Testis (tissue), 3 donors: ENCODE measurements around the gene ACACA. TPM values are rescaled to one million over a fixed set of nuclear protein-coding genes. Genes with fewer than 3 reads are reported as not detected.
A peak's percentile ranks its signal among the peaks of the same experiment; 100 is the strongest.

Experiments used
- DNase-seq: peaks from one replicate; pipeline ENCODE4 v3.0.0-alpha.2; 2019
- H3K27ac ChIP-seq, 2 donors: fragments of 200-600 bp; sonication (generic); one replicate each; pipeline ENCODE4 v1.5.1; 2019
- H3K27me3 ChIP-seq: fragments of 200-600 bp; sonication (generic); one replicate; pipeline ENCODE4 v1.5.1; 2019
- H3K36me3 ChIP-seq: fragments of 200-600 bp; sonication (generic); one replicate; pipeline ENCODE4 v1.5.1; 2017; ENCODE audit warnings: low read depth; ENCODE audit errors: missing control alignments
- H3K4me1 ChIP-seq: fragments of 200-600 bp; sonication (generic); one replicate; pipeline ENCODE4 v1.5.1; 2019
- H3K4me3 ChIP-seq, 2 donors: fragments of 200-600 bp; sonication (generic); one replicate each; pipeline ENCODE4 v1.5.1; 2017 to 2019
- H3K9me3 ChIP-seq: fragments of 200-600 bp; sonication (generic); one replicate; pipeline ENCODE4 v1.5.1; 2017
- POLR2A ChIP-seq: fragments of 450-650 bp; IDR thresholded peaks from one replicate; pipeline ENCODE4 v1.6.1; 2017; ENCODE audit warnings: antibody characterized with exemption, mild to moderate bottlenecking, moderate library complexity
- WGBS, 2 donors: methylation state at CpG; one replicate each; pipeline ENCODE4 v1.1.5; 2018; 5-methylcytosine and 5-hydroxymethylcytosine counted together
- intact Hi-C: fragments of 100-400 bp; cut with DNase I; formaldehyde crosslinking; loops from one replicate; pipeline ENCODE4 v1.15.1; 2023; ENCODE audit warnings: low total_unique reads
- polyA plus RNA-seq: library from polyadenylated mRNA; stranded (reverse); fragments of 350-450 nt; fragmentation: Illumina TruSeq; extraction: RNeasy Lipid Tissue Mini Kit (QIAGEN cat#74804); gene quantifications from one replicate; pipeline ENCODE4 v1.2.3, GENCODE V29; 2014; ENCODE audit warnings: low read depth, low replicate concordance; ENCODE audit not compliant: insufficient read depth
- total RNA-seq, 2 donors: library from RNA; depleted of rRNA; stranded (reverse); fragments of >200 nt; gene quantifications; one replicate each; pipeline ENCODE4 v1.2.3, GENCODE V29; 2016
- TF ChIP-seq, protein P1 (sequence below), 3 experiments: fragments of 450-650 bp in 2 of 3; fragments of 200-600 bp in 1 of 3; sonication (generic) in 1 of 3; IDR thresholded peaks; one replicate each; pipeline ENCODE4 v1.5.1; 2016 to 2019; ENCODE audit warnings: antibody characterized with exemption in 3 of 3, mild to moderate bottlenecking in 2 of 3, moderate library complexity in 1 of 3

The ACACA gene
- total and polyA plus RNA-seq, 3 donors from 2014 or later: 43.4 to 65.0 (median 56.0) TPM

DNA sequence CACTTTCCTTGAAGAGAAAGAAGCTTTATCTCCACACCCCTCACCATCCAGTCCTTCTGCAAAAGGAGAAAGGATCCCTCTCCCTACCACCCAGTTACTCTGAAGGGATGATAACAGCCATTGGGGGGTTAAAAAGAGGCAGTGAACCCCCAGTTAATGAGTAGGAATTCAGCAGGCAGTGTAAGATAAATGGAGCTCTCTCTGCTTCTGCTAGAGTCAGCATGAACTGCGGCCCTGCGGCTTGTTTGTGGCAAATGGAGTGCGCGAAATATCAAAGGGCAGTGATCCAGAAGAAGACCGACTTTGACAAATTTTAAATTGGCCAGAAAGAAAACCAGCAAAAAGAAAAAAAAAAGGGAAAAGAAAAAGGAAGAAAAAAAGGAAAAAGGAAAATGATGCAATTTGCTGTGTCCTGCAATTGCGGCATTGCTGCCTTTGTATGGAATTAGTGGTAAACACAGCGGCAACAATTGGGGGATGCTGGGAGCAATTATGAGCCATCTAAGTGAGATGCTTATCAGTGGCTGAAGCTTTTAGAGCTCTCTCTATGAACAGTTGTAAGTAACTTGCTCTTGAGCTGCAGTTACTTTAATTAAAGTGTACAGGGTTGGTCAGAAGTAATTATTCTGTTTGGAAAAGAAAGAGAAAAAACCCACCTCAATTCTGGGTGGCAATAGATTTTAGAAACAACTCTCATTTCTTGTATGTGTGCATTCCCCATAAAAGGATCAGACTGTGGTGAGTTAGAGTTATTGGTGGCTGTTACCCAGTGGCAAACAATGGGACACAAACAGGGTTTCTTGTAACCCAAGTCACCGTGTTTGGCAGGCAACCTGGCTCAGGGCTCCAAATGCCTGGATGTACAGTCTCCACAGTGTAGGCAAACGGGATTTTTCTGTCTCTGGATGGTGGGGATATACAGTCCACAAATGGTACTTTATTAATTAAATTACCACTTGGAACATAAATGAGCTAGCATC is 296.6 kb downstream of the ACACA start:
- WGBS, 2 donors: 86 to 88% methylated on average over 9 of the region's 9 CpGs
- H3K27me3 ChIP-seq: no peaks in the 10 kb centered on the region
- peaks cover 8% of the 10 kb centered on the region for H3K4me1 ChIP-seq
- TF ChIP-seq, protein P1, sequence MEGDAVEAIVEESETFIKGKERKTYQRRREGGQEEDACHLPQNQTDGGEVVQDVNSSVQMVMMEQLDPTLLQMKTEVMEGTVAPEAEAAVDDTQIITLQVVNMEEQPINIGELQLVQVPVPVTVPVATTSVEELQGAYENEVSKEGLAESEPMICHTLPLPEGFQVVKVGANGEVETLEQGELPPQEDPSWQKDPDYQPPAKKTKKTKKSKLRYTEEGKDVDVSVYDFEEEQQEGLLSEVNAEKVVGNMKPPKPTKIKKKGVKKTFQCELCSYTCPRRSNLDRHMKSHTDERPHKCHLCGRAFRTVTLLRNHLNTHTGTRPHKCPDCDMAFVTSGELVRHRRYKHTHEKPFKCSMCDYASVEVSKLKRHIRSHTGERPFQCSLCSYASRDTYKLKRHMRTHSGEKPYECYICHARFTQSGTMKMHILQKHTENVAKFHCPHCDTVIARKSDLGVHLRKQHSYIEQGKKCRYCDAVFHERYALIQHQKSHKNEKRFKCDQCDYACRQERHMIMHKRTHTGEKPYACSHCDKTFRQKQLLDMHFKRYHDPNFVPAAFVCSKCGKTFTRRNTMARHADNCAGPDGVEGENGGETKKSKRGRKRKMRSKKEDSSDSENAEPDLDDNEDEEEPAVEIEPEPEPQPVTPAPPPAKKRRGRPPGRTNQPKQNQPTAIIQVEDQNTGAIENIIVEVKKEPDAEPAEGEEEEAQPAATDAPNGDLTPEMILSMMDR (IDR thresholded peaks at IDR 0.05): no peak
- no peak for TF ChIP-seq POLR2A
- intact Hi-C loops: no loop called here
- H3K4me3 ChIP-seq: no peak overlapping the region
- no peak for DNase-seq
- no peaks in the 10 kb centered on the region for H3K9me3 ChIP-seq
- H3K27ac ChIP-seq: no peak overlapping the region
- no peaks in the 10 kb centered on the region for H3K36me3 ChIP-seq

DNA sequence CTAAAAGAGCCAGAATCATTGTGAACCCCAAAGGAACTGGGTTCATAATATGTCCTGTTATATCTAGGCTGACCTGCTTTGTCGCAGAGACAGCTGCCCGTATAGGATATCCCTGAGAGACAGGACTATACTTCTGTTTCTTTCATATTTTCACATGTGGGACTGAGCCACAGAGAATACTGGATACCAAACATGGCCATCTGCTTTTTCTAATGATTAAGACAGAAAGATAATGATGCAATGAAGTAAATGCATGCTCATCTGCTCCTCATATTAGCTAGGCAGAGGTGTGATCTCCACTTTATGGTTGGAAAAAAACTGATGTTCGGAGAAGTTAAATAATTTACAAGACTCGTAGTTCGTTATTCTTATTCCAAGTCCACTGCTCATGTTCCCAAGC is 297.5 kb downstream of the ACACA start:
- Histone ChIP-seq H3K27ac (no peak overlapping the region), H3K36me3 (no peaks in the 10 kb centered on the region), H3K4me3 (no peak overlapping the region), H3K9me3 (no peaks in the 10 kb centered on the region), H3K4me1 (peaks cover 8% of the 10 kb centered on the region), H3K27me3 (no peaks in the 10 kb centered on the region)
- no peak for DNase-seq
- intact Hi-C loops: no loop called here
- TF ChIP-seq, protein P1 (IDR thresholded peaks at IDR 0.05): no peak
- no peak for TF ChIP-seq POLR2A
- 96% methylated on average over 5 of the region's 5 CpGs for WGBS, 2 donors

DNA sequence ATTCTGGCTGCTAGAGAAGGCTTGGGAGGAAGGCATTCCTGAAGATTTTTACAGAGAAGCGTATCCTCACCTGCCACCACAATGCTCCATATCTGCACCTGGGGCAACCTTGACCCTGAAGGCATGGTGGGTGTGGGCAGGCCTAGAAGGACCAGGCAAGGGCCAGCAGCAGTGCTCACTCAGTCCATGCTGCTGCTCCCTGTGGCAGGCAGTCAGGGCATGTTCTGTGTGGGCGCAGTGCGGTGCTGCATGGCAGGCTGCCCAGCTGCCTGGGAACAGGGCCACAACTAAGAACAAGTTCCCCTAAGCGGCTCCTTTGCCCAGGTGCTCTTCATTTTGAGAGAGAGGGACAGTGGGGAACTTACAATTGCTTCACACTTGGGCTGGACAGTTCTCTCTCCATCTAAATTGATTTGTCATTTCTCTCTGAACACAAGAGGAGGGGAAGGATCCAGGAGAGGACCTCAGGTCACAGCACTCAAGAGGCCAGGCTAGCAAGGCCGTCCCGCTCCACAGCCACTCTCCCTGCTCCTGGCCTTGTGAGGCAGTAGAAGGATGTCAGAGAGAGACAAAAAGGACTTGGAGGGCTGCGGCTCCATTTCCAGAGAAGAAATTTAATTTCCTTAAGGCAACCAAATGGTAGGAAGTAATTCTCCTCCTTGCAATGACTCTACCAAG is 299.1 kb downstream of the ACACA start:
- TF ChIP-seq POLR2A: no peak
- TF ChIP-seq, protein P1 (IDR thresholded peaks at IDR 0.05): no peak
- peak; percentile 81 for DNase-seq
- H3K36me3 ChIP-seq: no peaks in the 10 kb centered on the region
- H3K27ac ChIP-seq: no peak overlapping the region
- WGBS, 2 donors: 45 to 59% methylated on average over 4 to 7 of the region's 7 CpGs
- H3K27me3 ChIP-seq: no peaks in the 10 kb centered on the region
- intact Hi-C loops: no loop called here
- H3K9me3 ChIP-seq: no peaks in the 10 kb centered on the region
- peaks cover 8% of the 10 kb centered on the region for H3K4me1 ChIP-seq
- no peak overlapping the region for H3K4me3 ChIP-seq

DNA sequence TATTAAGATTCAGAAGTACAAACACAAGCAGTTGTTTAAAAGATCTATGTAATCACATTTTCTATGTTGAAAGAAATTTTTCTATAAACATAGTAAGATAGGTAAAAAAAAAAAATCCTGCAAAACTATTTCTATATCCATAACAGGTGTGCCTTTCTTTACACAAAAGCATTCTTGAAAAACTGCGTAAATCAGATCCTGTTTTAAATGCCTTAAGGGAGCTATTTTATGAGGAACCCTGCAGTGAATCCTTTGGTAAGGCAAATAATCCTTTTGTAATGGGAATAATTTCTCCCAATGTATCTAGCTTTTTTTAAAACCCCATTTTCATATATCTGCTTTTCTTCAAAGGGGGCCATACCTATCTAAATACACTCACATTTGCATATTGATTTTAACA is 300.6 kb downstream of the ACACA start:
- Histone ChIP-seq H3K4me3 (no peak overlapping the region), H3K27ac (no peak overlapping the region), H3K36me3 (no peaks in the 10 kb centered on the region), H3K9me3 (no peaks in the 10 kb centered on the region), H3K4me1 (peaks cover 8% of the 10 kb centered on the region), H3K27me3 (no peaks in the 10 kb centered on the region)
- no peak for DNase-seq
- intact Hi-C loops: no loop called here
- 92 to 97% methylated on average over 1 of the region's 1 CpG for WGBS, 2 donors
- no peak for TF ChIP-seq POLR2A
- TF ChIP-seq, protein P1 (IDR thresholded peaks at IDR 0.05): no peak
